ENCODE measurements around the gene RNLS. TPM values are rescaled to one million over a fixed set of nuclear protein-coding genes. Genes with fewer than 3 reads are reported as not detected.
A peak's percentile ranks its signal among the peaks of the same experiment; 100 is the strongest.

The RNLS gene
- total RNA-seq, 1 experiment from 2014 or later = not detected

GRCh38 chr10:88261152-88261551, 322.0 kb downstream of the RNLS start:
- no peak for DNase-seq (ENCODE audit: low read depth)

GRCh38 chr10:88260329-88261051, 322.6 kb downstream of the RNLS start:
- no peak for DNase-seq (ENCODE audit: low read depth)

- DNase-seq (ENCODE audit: low read depth) = no peak
These were observed 323.7 kb downstream of the RNLS start for GRCh38 chr10:88259381-88259780.

- DNase-seq (ENCODE audit: low read depth) = no peak
These were observed 326.2 kb downstream of the RNLS start for GRCh38 chr10:88256886-88257285.

- DNase-seq (ENCODE audit: low read depth) = peak; percentile 63
These were observed 327.0 kb downstream of the RNLS start for GRCh38 chr10:88256013-88256680.

GRCh38 chr10:88254091-88254490, 329.0 kb downstream of the RNLS start:
- DNase-seq (ENCODE audit: low read depth) = peak; percentile 92

- no peak for DNase-seq (ENCODE audit: low read depth)
These were observed 329.5 kb downstream of the RNLS start for GRCh38 chr10:88253622-88254021.

- DNase-seq (ENCODE audit: low read depth) = peak; percentile 43
These were observed 330.0 kb downstream of the RNLS start for GRCh38 chr10:88253128-88253527.

GRCh38 chr10:88249450-88249849, 333.7 kb downstream of the RNLS start:
- DNase-seq (ENCODE audit: low read depth) = no peak

- DNase-seq (ENCODE audit: low read depth) = no peak
These were observed 336.4 kb downstream of the RNLS start for GRCh38 chr10:88246675-88247074.

GRCh38 chr10:88245974-88246511, 337.1 kb downstream of the RNLS start:
- no peak for DNase-seq (ENCODE audit: low read depth)

GRCh38 chr10:88244781-88245625, 338.1 kb downstream of the RNLS start:
- peak; percentile 37 for DNase-seq (ENCODE audit: low read depth)

GRCh38 chr10:88243836-88244730, 339.0 kb downstream of the RNLS start:
- peak; percentile 90 for DNase-seq (ENCODE audit: low read depth)

GRCh38 chr10:88243202-88243744, 339.8 kb downstream of the RNLS start:
- peak; percentile 69 for DNase-seq (ENCODE audit: low read depth)

- no peak for DNase-seq (ENCODE audit: low read depth)
These were observed 341.6 kb downstream of the RNLS start for GRCh38 chr10:88241501-88241900.

- DNase-seq (ENCODE audit: low read depth) = no peak
These were observed 343.9 kb downstream of the RNLS start for GRCh38 chr10:88239212-88239611.

- no peak for DNase-seq (ENCODE audit: low read depth)
These were observed 344.6 kb downstream of the RNLS start for GRCh38 chr10:88238615-88238914.

- no peak for DNase-seq (ENCODE audit: low read depth)
These were observed 345.1 kb downstream of the RNLS start for GRCh38 chr10:88237896-88238614.

GRCh38 chr10:88236121-88236743, 346.9 kb downstream of the RNLS start:
- DNase-seq (ENCODE audit: low read depth) = no peak

GRCh38 chr10:88234297-88234696, 348.8 kb downstream of the RNLS start:
- no peak for DNase-seq (ENCODE audit: low read depth)
